Vagina (tissue), 2 donors: ENCODE measurements around the gene BCO1. TPM values are rescaled to one million over a fixed set of nuclear protein-coding genes. Genes with fewer than 3 reads are reported as not detected.

Experiments used
- DNase-seq, 2 donors: peaks; one replicate each; pipeline ENCODE4 v3.0.0-alpha.2; 2017; ENCODE audit errors: extremely low spot score in 2 of 2
- H3K27ac ChIP-seq: fragments of 200-600 bp; sonication (generic); one replicate; pipeline ENCODE4 v1.5.1; 2019
- H3K27me3 ChIP-seq: fragments of 200-600 bp; sonication (generic); one replicate; pipeline ENCODE4 v1.5.1; 2019
- H3K36me3 ChIP-seq, 2 donors: fragments of 200-600 bp; sonication (generic); one replicate each; pipeline ENCODE4 v1.5.1; 2017 to 2019
- H3K4me1 ChIP-seq: fragments of 200-600 bp; sonication (generic); one replicate; pipeline ENCODE4 v1.5.1; 2019
- H3K4me3 ChIP-seq, 2 donors: fragments of 200-600 bp; sonication (generic); 1 replicate in 1 of 2; 2 replicates in 1 of 2; pipeline ENCODE4 v1.5.1; 2016 to 2019
- H3K9me3 ChIP-seq: fragments of 200-600 bp; sonication (generic); one replicate; pipeline ENCODE4 v1.5.1; 2019
- CTCF ChIP-seq, 3 experiments: fragments of 450-650 bp in 2 of 3; fragments of 200-600 bp in 1 of 3; sonication (generic) in 1 of 3; IDR thresholded peaks; one replicate each; pipeline ENCODE4 v1.5.1; 2017 to 2019; ENCODE audit warnings: antibody characterized with exemption in 3 of 3, mild to moderate bottlenecking in 2 of 3, moderate library complexity in 2 of 3
- POLR2A ChIP-seq, 2 donors: fragments of 450-650 bp; IDR thresholded peaks; one replicate each; pipeline ENCODE4 v1.6.1; 2017; ENCODE audit warnings: antibody characterized with exemption in 2 of 2, mild to moderate bottlenecking in 2 of 2, moderate library complexity in 2 of 2
- POLR2AphosphoS5 ChIP-seq, 2 donors: sonication (generic); formaldehyde crosslinking; IDR thresholded peaks; one replicate each; pipeline ENCODE4 v1.9.0; 2017; ENCODE audit warnings: antibody characterized with exemption in 2 of 2, mild to moderate bottlenecking in 2 of 2, low read depth in 1 of 2; ENCODE audit not compliant: insufficient read depth in 1 of 2
- intact Hi-C: fragments of 100-400 bp; cut with DNase I; formaldehyde crosslinking; loops from one replicate; pipeline ENCODE4 v1.15.1; 2023
- total RNA-seq: library from RNA; depleted of rRNA; stranded (reverse); fragments of >200 nt; gene quantifications from one replicate; pipeline ENCODE4 v1.2.3, GENCODE V29; 2016

The BCO1 gene
- total RNA-seq, 1 donor from 2014 or later: not detected

- no peak for DNase-seq
Measured at GRCh38 chr16:81319221-81319912, 80.9 kb downstream of the BCO1 start.

GRCh38 chr16:81321039-81321438, 82.5 kb downstream of the BCO1 start:
- H3K27me3 ChIP-seq: no peaks in the 10 kb centered on the region
- TF ChIP-seq POLR2A (IDR thresholded peaks at IDR 0.05) (no peak), CTCF (IDR thresholded peaks at IDR 0.05) (no peak), POLR2AphosphoS5 (IDR thresholded peaks at IDR 0.05; ENCODE audit: insufficient read depth in 1 of 2, low read depth in 1 of 2) (no peak)
- H3K36me3 ChIP-seq: no peaks in the 10 kb centered on the region
- no peaks in the 10 kb centered on the region for H3K9me3 ChIP-seq
- intact Hi-C loops: no loop called here
- H3K4me1 ChIP-seq: peaks cover 76% of the 10 kb centered on the region
- DNase-seq: no peak
- H3K27ac ChIP-seq: peak overlapping the region; percentile 16
- no peak overlapping the region for H3K4me3 ChIP-seq

More at GRCh38 chr16:81319221-81319912, 80.9 kb downstream of the BCO1 start:
- Histone ChIP-seq H3K9me3 (no peaks in the 10 kb centered on the region), H3K4me3 (no peak overlapping the region), H3K27me3 (no peaks in the 10 kb centered on the region), H3K27ac (peak overlapping the region; percentile 16), H3K4me1 (peaks cover 64% of the 10 kb centered on the region), H3K36me3 (no peaks in the 10 kb centered on the region)
- TF ChIP-seq CTCF (IDR thresholded peaks at IDR 0.05) (no peak), POLR2A (IDR thresholded peaks at IDR 0.05) (no peak), POLR2AphosphoS5 (IDR thresholded peaks at IDR 0.05; ENCODE audit: insufficient read depth in 1 of 2, low read depth in 1 of 2) (no peak)
- intact Hi-C loops: no loop called here

GRCh38 chr16:81321536-81321935, 83.0 kb downstream of the BCO1 start:
- no peak for DNase-seq
- no peaks in the 10 kb centered on the region for H3K27me3 ChIP-seq
- peak overlapping the region; percentile 16 for H3K27ac ChIP-seq
- no peak overlapping the region for H3K4me3 ChIP-seq
- TF ChIP-seq POLR2A (IDR thresholded peaks at IDR 0.05) (no peak), CTCF (IDR thresholded peaks at IDR 0.05) (no peak), POLR2AphosphoS5 (IDR thresholded peaks at IDR 0.05; ENCODE audit: insufficient read depth in 1 of 2, low read depth in 1 of 2) (no peak)
- intact Hi-C loops: no loop called here
- no peaks in the 10 kb centered on the region for H3K36me3 ChIP-seq
- peaks cover 75% of the 10 kb centered on the region for H3K4me1 ChIP-seq
- H3K9me3 ChIP-seq: no peaks in the 10 kb centered on the region

- no peak for TF ChIP-seq CTCF (IDR thresholded peaks at IDR 0.05)
- TF ChIP-seq POLR2AphosphoS5 (IDR thresholded peaks at IDR 0.05; ENCODE audit: insufficient read depth in 1 of 2, low read depth in 1 of 2): no peak
- no peak for TF ChIP-seq POLR2A (IDR thresholded peaks at IDR 0.05)
- H3K4me3 ChIP-seq: no peak overlapping the region
- no peak for DNase-seq
- H3K36me3 ChIP-seq: no peaks in the 10 kb centered on the region
- peaks cover 67% of the 10 kb centered on the region for H3K4me1 ChIP-seq
- no peak overlapping the region for H3K27ac ChIP-seq
- H3K27me3 ChIP-seq: no peaks in the 10 kb centered on the region
- intact Hi-C loops: no loop called here
- H3K9me3 ChIP-seq: no peaks in the 10 kb centered on the region
Measured at GRCh38 chr16:81324808-81325207, 86.3 kb downstream of the BCO1 start.

- Histone ChIP-seq H3K27me3 (no peaks in the 10 kb centered on the region), H3K36me3 (no peaks in the 10 kb centered on the region), H3K4me3 (no peak overlapping the region), H3K4me1 (peaks cover 50% of the 10 kb centered on the region), H3K9me3 (no peaks in the 10 kb centered on the region), H3K27ac (peak overlapping the region; percentile 26)
- intact Hi-C loops: no loop called here
- DNase-seq: no peak
- TF ChIP-seq POLR2AphosphoS5 (IDR thresholded peaks at IDR 0.05; ENCODE audit: insufficient read depth in 1 of 2, low read depth in 1 of 2) (no peak), CTCF (IDR thresholded peaks at IDR 0.05) (no peak)
Measured at GRCh38 chr16:81327011-81327410, 88.5 kb downstream of the BCO1 start.
